OCI-LY7 (cell line): ENCODE data around the gene TSPAN9. TPM values are rescaled to one million over a fixed set of nuclear protein-coding genes. Genes with fewer than 3 reads are reported as not detected.

Experiments
- BruUV-seq: library from RNA; stranded (reverse); fragments of 400-500 nt; replicated peaks from 2 replicates; lab custom pipeline; 2021; lab: Mats Ljungman, UMichigan
- CTCF ChIA-PET: fragments of 300-600 bp; sonication (Branson Sonifier 250); formaldehyde crosslinking; loops from one replicate; lab custom pipeline; 2022; ENCODE audit warnings: antibody characterized with exemption; ENCODE audit not compliant: unreplicated experiment; lab: Charles Lee
- POLR2A ChIA-PET: fragments of 300-600 bp; sonication (Branson Sonifier 250); formaldehyde crosslinking; loops from one replicate; lab custom pipeline; 2022; ENCODE audit warnings: antibody characterized with exemption; lab: Charles Lee
- DNase-seq: peaks from one replicate; pipeline ENCODE4 v3.0.0-alpha.2; 2015; ENCODE audit warnings: low spot score
- H2AFZ ChIP-seq: fragments of 200-600 bp; sonication (generic), shearing (Covaris generic); 2 replicates; pipeline ENCODE4 v1.6.1; 2014; ENCODE audit warnings: mild to moderate bottlenecking, antibody characterized with exemption, low read length, moderate library complexity
- H3K27ac ChIP-seq: fragments of 200-600 bp; sonication (generic); 2 replicates; pipeline ENCODE4 v1.5.1; 2014; ENCODE audit warnings: mixed run types, low read depth, mild to moderate bottlenecking, moderate library complexity, low read length, inconsistent platforms; ENCODE audit not compliant: poor library complexity, severe bottlenecking
- H3K36me3 ChIP-seq: fragments of 200-600 bp; sonication (generic); 2 replicates; pipeline ENCODE4 v1.6.1; 2014; ENCODE audit warnings: mild to moderate bottlenecking, antibody characterized with exemption, low read length, moderate library complexity, mixed read lengths; ENCODE audit not compliant: insufficient read depth
- H3K4me1 ChIP-seq: fragments of 200-600 bp; sonication (generic); 2 replicates; pipeline ENCODE4 v1.5.1; 2014; ENCODE audit warnings: mild to moderate bottlenecking, low read length; ENCODE audit not compliant: insufficient read depth, poor library complexity, severe bottlenecking
- H3K4me2 ChIP-seq: fragments of 200-600 bp; sonication (generic); 2 replicates; pipeline ENCODE4 v1.6.1; 2014; ENCODE audit warnings: mild to moderate bottlenecking, low read length
- H3K4me3 ChIP-seq: fragments of 200-600 bp; sonication (generic); 2 replicates; pipeline ENCODE4 v1.5.1; 2014; ENCODE audit warnings: mild to moderate bottlenecking, low read depth, low read length; ENCODE audit not compliant: poor library complexity, severe bottlenecking
- H3K79me2 ChIP-seq: fragments of 200-600 bp; sonication (generic); 2 replicates; pipeline ENCODE4 v1.6.1; 2016; ENCODE audit warnings: low read depth, mild to moderate bottlenecking, low read length, moderate library complexity, mixed read lengths; ENCODE audit not compliant: insufficient read depth
- H3K9me2 ChIP-seq: fragments of 200-600 bp; sonication (generic); 2 replicates; pipeline ENCODE4 v1.6.1; 2016; ENCODE audit warnings: mild to moderate bottlenecking, low read length, mixed read lengths; ENCODE audit not compliant: insufficient read depth
- H3K9me3 ChIP-seq: fragments of 200-600 bp; sonication (generic); 2 replicates; pipeline ENCODE4 v1.6.1; 2014; ENCODE audit warnings: mild to moderate bottlenecking, mixed run types, low read length, mixed read lengths
- H4K20me1 ChIP-seq: fragments of 200-600 bp; sonication (generic); 2 replicates; pipeline ENCODE4 v1.6.1; 2014; ENCODE audit warnings: mild to moderate bottlenecking, antibody characterized with exemption, low read length, moderate library complexity, mixed read lengths; ENCODE audit not compliant: insufficient read depth
- EZH2phosphoT487 ChIP-seq: fragments of 200-600 bp; sonication (generic); IDR thresholded peaks from 2 replicates; pipeline ENCODE4 v1.6.1; 2018; ENCODE audit warnings: low read depth, borderline replicate concordance, mild to moderate bottlenecking, mixed run types, antibody characterized with exemption, low read length, moderate library complexity, mixed read lengths
- intact Hi-C: fragments of 100-400 bp; cut with micrococcal nuclease; formaldehyde crosslinking; loops from one replicate; pipeline ENCODE4 v1.10.0; 2022; ENCODE audit not compliant: unreplicated experiment
- total RNA-seq, 2 experiments: library from RNA; depleted of rRNA in 1 of 2; stranded (reverse); fragments of >200 nt in 1 of 2; shearing (Covaris generic) in 1 of 2; gene quantifications; 2 replicates each; pipeline ENCODE4 v1.2.3, GENCODE V29; 2014 to 2022
- TF ChIP-seq, protein P1 (sequence below): fragments of 200-600 bp; sonication (generic); conservative IDR thresholded peaks from 2 replicates; pipeline ENCODE4 v1.5.1; 2014; ENCODE audit warnings: mild to moderate bottlenecking, antibody characterized with exemption, low read length, moderate library complexity, mixed read lengths

Gene TSPAN9
- total RNA-seq, 2 experiments from 2014 or later = 0.50 to 0.74 TPM

DNA sequence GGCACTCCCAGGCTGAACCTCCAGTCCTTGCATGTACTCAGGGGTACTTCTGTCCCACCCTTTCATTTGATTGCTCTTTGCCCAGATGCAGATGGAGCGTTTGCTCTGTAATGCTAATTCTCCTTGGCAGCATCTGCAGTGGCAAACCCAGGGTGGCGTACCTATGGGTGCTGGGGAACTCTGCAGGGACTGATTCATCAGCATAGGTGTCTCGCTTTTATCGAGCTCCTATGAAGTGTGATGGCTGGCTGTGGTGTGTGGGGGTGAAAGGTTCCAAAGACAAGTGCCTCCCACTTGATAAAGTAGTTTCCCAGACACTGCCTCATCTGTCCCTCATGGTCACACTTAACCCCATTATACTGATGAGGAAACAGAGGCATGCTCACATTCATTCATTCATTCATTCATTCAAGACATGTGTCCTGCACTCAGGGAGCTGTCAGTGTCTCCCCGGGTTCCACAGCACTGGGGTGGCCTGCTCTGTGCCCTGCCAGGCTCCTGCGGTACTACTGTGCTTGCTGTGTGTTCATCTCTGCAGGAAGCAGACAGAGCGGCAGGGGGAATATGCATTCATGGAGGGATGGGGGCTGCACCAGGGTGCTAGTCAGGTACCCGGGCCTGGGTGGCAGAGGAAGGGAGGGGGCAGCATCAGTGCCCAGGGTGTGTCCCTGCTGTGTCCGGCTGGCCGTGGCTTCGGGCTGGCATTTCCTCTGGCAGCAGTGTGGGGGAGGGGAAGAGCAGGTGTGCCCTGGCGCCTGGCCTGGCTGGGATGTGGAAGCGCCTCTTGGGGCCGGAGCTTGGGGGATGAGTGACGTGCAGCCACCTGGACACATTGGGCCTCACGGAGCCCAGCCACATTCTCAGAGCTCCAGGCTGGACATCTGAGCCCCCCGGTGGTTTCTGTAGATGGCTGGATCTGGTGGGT, 110.9 kb downstream of the TSPAN9 start:
- H3K4me3 ChIP-seq = no peak overlapping the region
- BruUV-seq = no TSS peak
- no peaks in the 10 kb centered on the region for H3K36me3 ChIP-seq
- ChIA-PET POLR2A (no interaction called here), CTCF (no interaction called here)
- H3K4me2 ChIP-seq = no peak overlapping the region
- H3K9me2 ChIP-seq = no peaks in the 10 kb centered on the region
- no peaks in the 10 kb centered on the region for H3K4me1 ChIP-seq
- H3K79me2 ChIP-seq = no peaks in the 10 kb centered on the region
- no peak overlapping the region for H2AFZ ChIP-seq
- no peaks in the 10 kb centered on the region for H3K9me3 ChIP-seq
- TF ChIP-seq, protein P1, sequence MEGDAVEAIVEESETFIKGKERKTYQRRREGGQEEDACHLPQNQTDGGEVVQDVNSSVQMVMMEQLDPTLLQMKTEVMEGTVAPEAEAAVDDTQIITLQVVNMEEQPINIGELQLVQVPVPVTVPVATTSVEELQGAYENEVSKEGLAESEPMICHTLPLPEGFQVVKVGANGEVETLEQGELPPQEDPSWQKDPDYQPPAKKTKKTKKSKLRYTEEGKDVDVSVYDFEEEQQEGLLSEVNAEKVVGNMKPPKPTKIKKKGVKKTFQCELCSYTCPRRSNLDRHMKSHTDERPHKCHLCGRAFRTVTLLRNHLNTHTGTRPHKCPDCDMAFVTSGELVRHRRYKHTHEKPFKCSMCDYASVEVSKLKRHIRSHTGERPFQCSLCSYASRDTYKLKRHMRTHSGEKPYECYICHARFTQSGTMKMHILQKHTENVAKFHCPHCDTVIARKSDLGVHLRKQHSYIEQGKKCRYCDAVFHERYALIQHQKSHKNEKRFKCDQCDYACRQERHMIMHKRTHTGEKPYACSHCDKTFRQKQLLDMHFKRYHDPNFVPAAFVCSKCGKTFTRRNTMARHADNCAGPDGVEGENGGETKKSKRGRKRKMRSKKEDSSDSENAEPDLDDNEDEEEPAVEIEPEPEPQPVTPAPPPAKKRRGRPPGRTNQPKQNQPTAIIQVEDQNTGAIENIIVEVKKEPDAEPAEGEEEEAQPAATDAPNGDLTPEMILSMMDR = no peak
- no peak for TF ChIP-seq EZH2phosphoT487
- DNase-seq = no peak
- no peak overlapping the region for H3K27ac ChIP-seq
- intact Hi-C loops = no loop called here
- H4K20me1 ChIP-seq = no peaks in the 10 kb centered on the region

DNA sequence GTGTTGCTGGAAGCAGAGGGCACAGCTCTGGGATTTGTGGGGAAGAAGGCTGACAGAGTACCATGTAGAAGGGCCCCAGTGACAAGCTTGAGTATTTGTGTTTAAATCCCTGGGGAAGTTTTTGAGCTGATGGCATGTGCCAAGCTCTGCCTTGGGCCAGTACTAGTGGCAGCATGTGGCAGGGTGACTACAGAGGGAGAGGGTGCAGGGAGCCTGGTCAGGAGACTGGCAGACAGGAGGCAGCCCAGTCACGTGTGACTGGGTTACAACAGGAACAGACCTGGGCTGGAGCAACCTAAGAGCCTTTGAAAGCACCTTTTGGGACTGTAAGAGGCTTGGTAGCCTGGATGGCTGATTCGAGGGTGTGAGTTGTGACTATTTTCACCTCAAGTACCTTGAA, 112.1 kb downstream of the TSPAN9 start:
- H3K36me3 ChIP-seq = no peaks in the 10 kb centered on the region
- no peak overlapping the region for H3K4me3 ChIP-seq
- H2AFZ ChIP-seq = no peak overlapping the region
- H3K27ac ChIP-seq = no peak overlapping the region
- POLR2A ChIA-PET = no interaction called here
- no peaks in the 10 kb centered on the region for H3K9me3 ChIP-seq
- H3K79me2 ChIP-seq = no peaks in the 10 kb centered on the region
- H3K4me2 ChIP-seq = no peak overlapping the region
- CTCF ChIA-PET = no interaction called here
- intact Hi-C loops = no loop called here
- H3K9me2 ChIP-seq = no peaks in the 10 kb centered on the region
- no peaks in the 10 kb centered on the region for H3K4me1 ChIP-seq
- DNase-seq = no peak
- TF ChIP-seq EZH2phosphoT487 = no peak
- H4K20me1 ChIP-seq = no peaks in the 10 kb centered on the region
- no TSS peak for BruUV-seq

DNA sequence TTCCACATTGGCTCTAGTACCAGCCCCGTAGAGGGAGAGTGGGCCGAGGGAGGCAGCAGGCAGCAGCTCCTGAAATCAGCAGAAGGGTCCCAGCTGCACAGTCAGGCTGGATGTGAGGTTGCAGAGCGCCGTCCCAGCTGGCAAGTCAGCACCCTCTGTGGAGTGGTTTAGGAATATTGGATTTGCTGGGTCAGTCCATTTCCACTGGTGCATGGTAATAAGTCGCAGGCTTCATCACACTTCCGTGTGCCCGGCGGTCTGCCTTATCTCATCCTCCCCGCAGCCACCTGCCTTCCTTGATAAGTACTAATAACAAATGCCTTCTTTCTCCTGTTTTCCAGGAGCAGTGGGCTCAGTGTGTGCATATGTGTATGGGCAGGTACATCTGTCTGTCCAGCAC, 112.9 kb downstream of the TSPAN9 start:
- POLR2A ChIA-PET = no interaction called here
- intact Hi-C loops = no loop called here
- no TSS peak for BruUV-seq
- Histone ChIP-seq H3K9me3 (no peaks in the 10 kb centered on the region), H3K79me2 (no peaks in the 10 kb centered on the region), H3K36me3 (no peaks in the 10 kb centered on the region), H4K20me1 (no peaks in the 10 kb centered on the region), H3K4me3 (no peak overlapping the region), H3K27ac (no peak overlapping the region), H2AFZ (no peak overlapping the region), H3K4me2 (no peak overlapping the region), H3K9me2 (no peaks in the 10 kb centered on the region), H3K4me1 (no peaks in the 10 kb centered on the region)
- CTCF ChIA-PET = no interaction called here
- TF ChIP-seq, protein P1 = no peak
- TF ChIP-seq EZH2phosphoT487 = no peak
- DNase-seq = no peak
